Spleen (tissue), 11 donors: Measurements from ENCODE around the gene ADGRA1. TPM values are rescaled to one million over a fixed set of nuclear protein-coding genes. Genes with fewer than 3 reads are reported as not detected.

Experiments
- DNase-seq: peaks from one replicate; pipeline ENCODE4 v3.0.0-alpha.2; 2020
- H3K27ac ChIP-seq, 8 donors: fragments of 200-600 bp; sonication (generic) in 7 of 8; 1 replicate in 4 of 8; 2 replicates in 4 of 8; pipeline versions ENCODE4 v1.5.0 to v1.8.0; 2016 to 2021; ENCODE audit warnings: inconsistent platforms in 4 of 8, mild to moderate bottlenecking in 4 of 8, moderate library complexity in 1 of 8
- H3K27me3 ChIP-seq, 7 donors: fragments of 200-600 bp; sonication (generic) in 6 of 7; replicated peaks in 1 of 7; 1 replicate in 4 of 7; 2 replicates in 3 of 7; pipeline versions ENCODE4 v1.5.0 to v1.8.0; 2016 to 2021; ENCODE audit warnings: inconsistent platforms in 3 of 7, mild to moderate bottlenecking in 1 of 7
- H3K36me3 ChIP-seq, 6 donors: fragments of 200-600 bp; sonication (generic) in 5 of 6; 1 replicate in 4 of 6; 2 replicates in 2 of 6; pipeline versions ENCODE4 v1.5.0 to v1.8.0; 2016 to 2021; ENCODE audit warnings: inconsistent platforms in 2 of 6
- H3K4me1 ChIP-seq, 6 donors: fragments of 200-600 bp; sonication (generic) in 5 of 6; 1 replicate in 3 of 6; 2 replicates in 3 of 6; pipeline versions ENCODE4 v1.5.0 to v1.8.0; 2016 to 2021; ENCODE audit warnings: inconsistent platforms in 3 of 6
- H3K4me3 ChIP-seq, 8 donors: fragments of 200-600 bp; sonication (generic) in 7 of 8; 1 replicate in 4 of 8; 2 replicates in 4 of 8; pipeline versions ENCODE4 v1.5.0 to v1.8.0; 2016 to 2021; ENCODE audit warnings: inconsistent platforms in 4 of 8, mild to moderate bottlenecking in 4 of 8, moderate library complexity in 2 of 8
- H3K9me3 ChIP-seq, 8 donors: fragments of 200-600 bp; sonication (generic) in 7 of 8; 1 replicate in 4 of 8; 2 replicates in 4 of 8; pipeline versions ENCODE4 v1.5.0 to v1.8.0; 2016 to 2021; ENCODE audit warnings: inconsistent platforms in 4 of 8
- POLR2A ChIP-seq, 3 donors: fragments of 450-650 bp; IDR thresholded peaks; one replicate each; pipeline ENCODE4 v1.5.1; 2017; ENCODE audit warnings: antibody characterized with exemption in 3 of 3, mild to moderate bottlenecking in 1 of 3
- POLR2AphosphoS5 ChIP-seq, 3 donors: sonication (generic); formaldehyde crosslinking; IDR thresholded peaks; one replicate each; pipeline ENCODE4 v1.5.1; 2017; ENCODE audit warnings: antibody characterized with exemption in 3 of 3
- WGBS, 5 donors: extraction: QIAGEN DNeasy Blood & Tissue Kit in 3 of 5; methylation state at CpG; one replicate each; pipeline versions ENCODE4 v1.1.5 to v1.1.7; 2013 to 2018; 5-methylcytosine and 5-hydroxymethylcytosine counted together
- intact Hi-C: fragments of 100-400 bp; cut with DNase I; formaldehyde crosslinking; loops from one replicate; pipeline ENCODE4 v1.15.0; 2023; ENCODE audit warnings: low total_unique reads
- polyA plus RNA-seq, 3 donors: library from polyadenylated mRNA; stranded (reverse); fragments of 200-250 nt; gene quantifications; one replicate each; pipeline ENCODE4 v1.2.1, GENCODE V29; 2013
- total RNA-seq, 7 donors: library from RNA; depleted of rRNA in 3 of 7; stranded (reverse); fragments of >200 nt in 3 of 7; fragmentation: NEBNext Ultra II Directional in 4 of 7; extraction: Animal tissue kit (Norgen Biotek cat#: 25700) in 4 of 7; gene quantifications; one replicate each; pipeline versions ENCODE4 v1.1.0 to v1.2.1, GENCODE V29; 2016 to 2021
- TF ChIP-seq, protein P1 (sequence below), 11 experiments: fragments of 200-600 bp in 7 of 11; fragments of 450-650 bp in 4 of 11; sonication (generic) in 4 of 11; IDR thresholded peaks in 8 of 11; conservative IDR thresholded peaks in 3 of 11; 1 replicate in 7 of 11; 2 replicates in 4 of 11; pipeline versions ENCODE4 v1.4.0 to v1.8.0; 2016 to 2021; ENCODE audit warnings: antibody characterized with exemption in 11 of 11, inconsistent platforms in 4 of 11, mild to moderate bottlenecking in 1 of 11
- donor health status: healthy with polysubstance abuse.
- donor health status: DM: no; HTN: no; CAD: no; lungs with moderate emphysema.
- donor health status: DM: no; HTN: no; CAD: no.
- donor health status: Bipolar disorder and iron deficiency.
- donor health status: healthy.
- donor health status: DM: no; HTN: no; CAD: no.
- donor health status: DM: yes; HTN: yes; CAD: no.

Gene ADGRA1
- total and polyA plus RNA-seq, 10 donors: 0.02 to 0.34 (median 0.19) TPM; not detected in 6

GRCh38 chr10:133123746-133124356 lies 36.1 kb downstream of the ADGRA1 start:
- Histone ChIP-seq H3K4me3 (no peak overlapping the region), H3K9me3 (peaks cover 0 to 25% (median 17%) of the 10 kb centered on the region in 8 donors), H3K27me3 (peaks cover 0 to 54% (median 24%) of the 10 kb centered on the region in 7 donors), H3K27ac (no peak overlapping the region), H3K36me3 (no peaks in the 10 kb centered on the region), H3K4me1 (peaks cover 0 to 8% (median 0%) of the 10 kb centered on the region in 6 donors)
- DNase-seq: peak; percentile 69
- intact Hi-C loops: loop anchor here (10.0 kb wide), 1 partner anchor 189 kb away; no protein-coding TSS in a partner anchor
- no peak for TF ChIP-seq POLR2AphosphoS5 (IDR thresholded peaks at IDR 0.05)
- TF ChIP-seq, protein P1, sequence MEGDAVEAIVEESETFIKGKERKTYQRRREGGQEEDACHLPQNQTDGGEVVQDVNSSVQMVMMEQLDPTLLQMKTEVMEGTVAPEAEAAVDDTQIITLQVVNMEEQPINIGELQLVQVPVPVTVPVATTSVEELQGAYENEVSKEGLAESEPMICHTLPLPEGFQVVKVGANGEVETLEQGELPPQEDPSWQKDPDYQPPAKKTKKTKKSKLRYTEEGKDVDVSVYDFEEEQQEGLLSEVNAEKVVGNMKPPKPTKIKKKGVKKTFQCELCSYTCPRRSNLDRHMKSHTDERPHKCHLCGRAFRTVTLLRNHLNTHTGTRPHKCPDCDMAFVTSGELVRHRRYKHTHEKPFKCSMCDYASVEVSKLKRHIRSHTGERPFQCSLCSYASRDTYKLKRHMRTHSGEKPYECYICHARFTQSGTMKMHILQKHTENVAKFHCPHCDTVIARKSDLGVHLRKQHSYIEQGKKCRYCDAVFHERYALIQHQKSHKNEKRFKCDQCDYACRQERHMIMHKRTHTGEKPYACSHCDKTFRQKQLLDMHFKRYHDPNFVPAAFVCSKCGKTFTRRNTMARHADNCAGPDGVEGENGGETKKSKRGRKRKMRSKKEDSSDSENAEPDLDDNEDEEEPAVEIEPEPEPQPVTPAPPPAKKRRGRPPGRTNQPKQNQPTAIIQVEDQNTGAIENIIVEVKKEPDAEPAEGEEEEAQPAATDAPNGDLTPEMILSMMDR (IDR thresholded peaks at IDR 0.05 in 8 of 11, conservative IDR thresholded peaks at IDR 0.05 in 3 of 11): no peak
- TF ChIP-seq POLR2A (IDR thresholded peaks at IDR 0.05): no peak
- WGBS, 5 donors: 79 to 94% (median 85%) methylated on average over 22 to 23 of the region's 23 CpGs

- DNase-seq: peak; percentile 83
- intact Hi-C loops: loop anchor here (10.0 kb wide), 1 partner anchor 190 kb away; no protein-coding TSS in a partner anchor
- 32 to 71% (median 46%) methylated on average over 28 to 58 of the region's 58 CpGs for WGBS, 5 donors
Measured at GRCh38 chr10:133124357-133125211, 36.9 kb downstream of the ADGRA1 start.

DNA sequence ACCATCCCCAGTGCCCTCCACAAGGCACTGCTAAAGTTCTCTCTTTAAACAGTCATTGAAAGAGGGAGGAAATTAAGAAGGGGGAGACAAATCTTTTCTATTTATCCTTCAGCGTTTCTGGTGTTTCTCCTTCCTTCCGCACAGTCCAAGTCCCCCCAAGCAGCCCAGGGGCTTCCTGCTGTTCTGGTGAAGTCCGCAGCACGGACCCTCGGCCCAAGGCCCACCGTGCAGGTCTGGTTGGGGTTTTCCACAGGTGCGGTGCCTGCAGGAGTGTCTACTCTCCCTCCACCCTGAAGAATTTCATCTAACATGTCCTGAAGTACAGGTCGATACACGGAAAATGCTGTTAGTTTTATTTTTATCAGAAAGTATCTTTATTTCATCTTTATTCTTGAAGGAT lies 38.2 kb downstream of the ADGRA1 start:
- Histone ChIP-seq H3K4me1 (peaks cover 0 to 8% (median 0%) of the 10 kb centered on the region in 6 donors), H3K4me3 (no peak overlapping the region), H3K9me3 (peaks cover 0 to 12% (median 4%) of the 10 kb centered on the region in 8 donors), H3K27ac (no peak overlapping the region), H3K27me3 (peaks cover 0 to 54% (median 24%) of the 10 kb centered on the region in 7 donors), H3K36me3 (no peaks in the 10 kb centered on the region)
- intact Hi-C loops: loop anchor here (10.0 kb wide), 1 partner anchor 191 kb away; no protein-coding TSS in a partner anchor
- no peak for DNase-seq
- 87 to 93% (median 92%) methylated on average over 9 of the region's 9 CpGs for WGBS, 5 donors
- TF ChIP-seq, protein P1 (IDR thresholded peaks at IDR 0.05 in 8 of 11, conservative IDR thresholded peaks at IDR 0.05 in 3 of 11): no peak
- TF ChIP-seq POLR2A (IDR thresholded peaks at IDR 0.05): no peak
- TF ChIP-seq POLR2AphosphoS5 (IDR thresholded peaks at IDR 0.05): no peak

More at GRCh38 chr10:133124357-133125211, 36.9 kb downstream of the ADGRA1 start:
- Histone ChIP-seq H3K27ac (no peak overlapping the region), H3K4me1 (peaks cover 0 to 8% (median 0%) of the 10 kb centered on the region in 6 donors), H3K27me3 (peaks cover 0 to 54% (median 24%) of the 10 kb centered on the region in 7 donors), H3K9me3 (peaks cover 0 to 20% (median 9%) of the 10 kb centered on the region in 8 donors), H3K36me3 (no peaks in the 10 kb centered on the region), H3K4me3 (no peak overlapping the region)
- TF ChIP-seq, protein P1 (IDR thresholded peaks at IDR 0.05 in 8 of 11, conservative IDR thresholded peaks at IDR 0.05 in 3 of 11): peak in 9 of 11 experiments; percentile 31 to 73 (median 59)
- TF ChIP-seq POLR2AphosphoS5 (IDR thresholded peaks at IDR 0.05) (no peak), POLR2A (IDR thresholded peaks at IDR 0.05) (no peak)
